ENCODE measurements around the gene TSPAN2. TPM values are rescaled to one million over a fixed set of nuclear protein-coding genes. Genes with fewer than 3 reads are reported as not detected.

Gene TSPAN2
- 28.2 TPM for total RNA-seq (ENCODE audit: insufficient read depth, low replicate concordance)

- DNase-seq (ENCODE audit: low spot score), result peak; percentile 68
Measured at GRCh38 chr1:115089420-115090185, at the start of gene TSPAN2. TSPAN2 (minus strand) TSS chr1:115089503; CDS start chr1:115089432, 71 bp downstream.

GRCh38 chr1:115138973-115139372 is 49.7 kb upstream of the TSPAN2 start:
- DNase-seq (ENCODE audit: low spot score), result peak; percentile 93

- no peak for DNase-seq (ENCODE audit: low spot score)
Measured at GRCh38 chr1:115138271-115138670, 49.0 kb upstream of the TSPAN2 start.

GRCh38 chr1:115137191-115137590 is 47.9 kb upstream of the TSPAN2 start:
- DNase-seq (ENCODE audit: low spot score), result no peak

DNA sequence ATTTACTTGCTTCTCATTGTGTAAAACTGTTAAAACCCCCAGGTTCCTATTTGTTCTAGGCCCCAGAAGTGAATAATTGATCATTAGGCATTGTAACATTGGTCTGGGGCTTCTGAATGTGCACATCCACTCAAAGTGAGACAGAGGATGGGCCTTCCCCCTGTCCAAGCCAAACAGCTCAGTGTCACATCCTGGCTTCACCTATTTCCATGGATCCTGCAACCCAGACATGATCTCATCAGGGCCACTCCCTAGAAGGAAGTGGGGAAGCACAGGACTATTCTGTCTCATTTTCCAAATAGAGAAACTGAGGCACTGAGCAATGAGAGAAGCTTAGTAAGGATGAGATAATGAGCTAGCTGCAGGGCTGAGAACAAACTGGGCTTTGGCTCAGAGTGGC is 47.4 kb upstream of the TSPAN2 start:
- DNase-seq (ENCODE audit: low spot score), result no peak

- DNase-seq (ENCODE audit: low spot score), result no peak
Measured at GRCh38 chr1:115136106-115136505, 46.8 kb upstream of the TSPAN2 start.

DNA sequence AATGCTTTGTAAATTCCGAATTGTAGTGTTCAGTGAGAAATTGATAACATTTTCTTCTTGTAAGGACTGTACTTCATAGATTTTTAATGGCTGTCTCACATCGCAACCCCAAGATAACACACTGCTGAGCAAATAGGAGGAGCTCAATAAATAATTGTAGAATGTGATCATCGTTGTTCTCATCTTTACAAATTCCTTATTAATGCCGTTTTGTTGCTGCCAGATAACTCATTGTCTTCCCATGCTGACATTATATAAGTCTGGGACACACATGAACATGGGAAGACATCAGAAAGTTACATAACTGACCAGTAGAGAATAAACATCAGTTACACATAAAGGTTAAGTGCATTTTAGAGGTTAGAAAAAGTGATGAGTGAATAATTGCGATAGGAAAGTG is 46.4 kb upstream of the TSPAN2 start:
- DNase-seq (ENCODE audit: low spot score), result no peak

GRCh38 chr1:115134850-115135480 is 45.7 kb upstream of the TSPAN2 start:
- DNase-seq (ENCODE audit: low spot score), result peak; percentile 65

DNA sequence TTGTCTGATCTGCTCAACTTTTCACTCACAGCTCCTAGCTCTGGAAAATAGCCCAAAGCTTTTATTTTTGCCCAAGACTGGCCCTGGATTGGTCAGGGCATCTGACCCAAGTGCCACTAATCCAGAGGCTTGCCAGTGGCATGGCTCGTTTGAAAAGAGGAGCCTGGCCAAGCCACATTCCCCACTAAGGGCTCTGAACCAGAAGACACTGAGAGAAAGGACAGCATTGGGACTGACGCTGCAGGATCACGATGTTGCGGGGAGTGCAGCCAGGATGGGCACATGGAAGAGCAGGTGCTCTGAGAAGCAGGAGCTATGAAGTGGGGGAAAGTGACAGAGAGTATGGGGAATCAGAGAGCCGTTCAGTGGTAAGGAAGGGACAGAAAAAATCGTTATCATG is 44.9 kb upstream of the TSPAN2 start:
- DNase-seq (ENCODE audit: low spot score), result no peak

- peak; percentile 29 for DNase-seq (ENCODE audit: low spot score)
Measured at GRCh38 chr1:115133440-115133839, 44.1 kb upstream of the TSPAN2 start.

- no peak for DNase-seq (ENCODE audit: low spot score)
Measured at GRCh38 chr1:115130786-115131185, 41.5 kb upstream of the TSPAN2 start.

DNA sequence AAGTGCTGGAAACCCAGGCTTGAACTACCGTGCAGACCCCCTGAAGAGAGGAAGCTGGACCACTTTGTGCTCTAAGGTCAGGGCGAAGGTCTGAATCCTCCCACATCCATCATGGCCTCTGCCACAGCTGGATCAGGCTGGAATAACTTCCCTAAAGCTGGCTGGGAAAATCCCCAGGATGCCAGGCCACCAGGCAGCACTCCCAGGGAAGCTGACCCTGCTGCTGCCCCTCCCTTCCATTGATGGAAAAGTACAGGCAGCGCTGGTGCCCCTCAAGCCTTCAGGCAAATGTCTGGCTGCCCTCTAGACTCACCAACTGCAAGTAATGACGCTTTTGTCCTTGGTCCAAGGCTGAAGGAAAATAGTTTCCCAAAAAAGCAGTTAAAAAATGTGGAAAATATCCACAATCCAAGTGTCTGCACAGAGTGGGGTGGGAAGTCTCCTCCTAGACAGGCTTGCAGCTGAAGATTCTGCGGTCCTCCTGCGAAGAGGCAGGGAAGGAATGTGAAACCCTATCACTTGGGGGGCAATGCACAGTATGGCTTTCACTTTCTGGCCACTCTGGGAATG is 39.9 kb upstream of the TSPAN2 start:
- DNase-seq (ENCODE audit: low spot score), result no peak

DNA sequence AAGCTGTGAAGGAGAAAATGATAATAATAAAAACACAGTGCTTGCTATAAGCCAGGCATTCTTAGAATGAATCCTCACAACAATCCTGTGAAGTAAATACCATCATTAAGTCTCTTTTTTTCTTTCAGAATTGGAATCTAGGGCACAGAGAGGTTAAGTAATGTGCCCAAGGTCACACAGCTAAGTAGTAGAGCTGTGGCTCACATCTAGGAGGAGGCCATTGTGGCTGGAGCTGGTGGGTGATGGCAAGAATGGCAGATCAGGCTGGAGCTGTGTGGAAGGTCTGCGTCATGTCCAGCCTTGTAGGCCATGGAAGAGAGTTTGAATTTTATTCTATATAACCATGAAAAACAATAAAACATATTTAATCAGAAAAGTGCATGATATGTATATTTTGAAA is 38.2 kb upstream of the TSPAN2 start:
- no peak for DNase-seq (ENCODE audit: low spot score)

DNA sequence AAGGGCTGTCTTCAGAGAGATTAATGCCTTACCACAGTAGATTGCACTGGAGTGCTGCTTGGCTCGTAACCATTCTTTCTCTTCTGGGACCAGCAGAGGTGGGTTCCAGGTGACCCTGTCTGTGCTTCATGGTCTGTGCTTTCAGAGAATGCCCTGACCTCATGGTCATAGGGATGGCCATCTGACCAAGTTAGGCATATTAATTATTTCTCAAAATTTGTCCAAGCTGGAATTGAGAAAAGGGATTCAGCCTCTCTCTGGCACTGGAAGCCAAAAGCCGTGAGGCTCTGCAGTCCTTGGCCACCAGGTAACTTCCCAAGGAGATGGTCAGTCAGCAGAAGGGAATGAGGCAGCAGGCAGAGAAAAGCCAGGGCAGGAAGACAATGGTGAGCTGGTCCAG is 37.2 kb upstream of the TSPAN2 start:
- no peak for DNase-seq (ENCODE audit: low spot score)

DNA sequence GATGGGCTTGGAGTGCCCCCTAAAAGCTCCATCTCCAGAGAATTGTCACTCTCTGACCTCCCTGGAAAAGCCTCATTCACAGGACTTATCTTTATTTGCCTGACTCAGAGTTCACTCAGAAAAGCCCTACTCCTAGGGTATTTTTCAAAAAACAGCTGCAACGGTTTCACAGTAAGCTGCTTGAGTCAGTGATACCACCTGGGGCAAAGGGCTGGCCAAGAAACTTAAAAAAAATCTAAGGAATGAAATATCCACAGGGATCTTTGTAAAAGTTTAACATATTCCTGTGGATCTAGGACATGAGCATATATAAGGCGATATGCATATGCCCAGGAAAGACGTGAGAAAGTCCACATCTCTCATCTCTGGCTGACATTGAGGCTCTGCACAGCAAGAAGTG is 33.8 kb upstream of the TSPAN2 start:
- DNase-seq (ENCODE audit: low spot score), result no peak

GRCh38 chr1:115121793-115122192 is 32.5 kb upstream of the TSPAN2 start:
- no peak for DNase-seq (ENCODE audit: low spot score)

DNA sequence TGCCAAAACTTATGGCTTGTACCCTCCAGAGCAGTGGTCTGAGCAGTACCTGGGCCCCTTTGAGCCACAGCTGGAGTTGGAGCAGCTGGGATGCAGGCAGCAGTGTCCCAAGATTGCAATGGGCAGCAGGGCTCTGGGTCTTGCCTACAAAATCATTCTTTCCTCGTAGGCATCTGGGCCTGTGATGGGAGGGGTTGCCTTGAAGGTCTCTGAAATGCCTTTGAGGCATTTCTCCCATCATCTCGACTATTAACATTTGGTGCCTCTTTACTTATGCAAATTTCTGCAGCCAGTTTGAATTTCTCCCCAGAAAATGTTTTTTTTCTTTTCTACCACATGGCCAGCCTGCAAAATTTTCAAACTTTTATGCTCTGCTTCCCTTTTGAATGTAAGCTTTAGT is 31.0 kb upstream of the TSPAN2 start:
- no peak for DNase-seq (ENCODE audit: low spot score)

GRCh38 chr1:115118611-115119010 is 29.3 kb upstream of the TSPAN2 start:
- DNase-seq (ENCODE audit: low spot score), result no peak

GRCh38 chr1:115118086-115118485 is 28.8 kb upstream of the TSPAN2 start:
- DNase-seq (ENCODE audit: low spot score), result no peak

GRCh38 chr1:115117298-115117697 is 28.0 kb upstream of the TSPAN2 start:
- DNase-seq (ENCODE audit: low spot score), result no peak

DNA sequence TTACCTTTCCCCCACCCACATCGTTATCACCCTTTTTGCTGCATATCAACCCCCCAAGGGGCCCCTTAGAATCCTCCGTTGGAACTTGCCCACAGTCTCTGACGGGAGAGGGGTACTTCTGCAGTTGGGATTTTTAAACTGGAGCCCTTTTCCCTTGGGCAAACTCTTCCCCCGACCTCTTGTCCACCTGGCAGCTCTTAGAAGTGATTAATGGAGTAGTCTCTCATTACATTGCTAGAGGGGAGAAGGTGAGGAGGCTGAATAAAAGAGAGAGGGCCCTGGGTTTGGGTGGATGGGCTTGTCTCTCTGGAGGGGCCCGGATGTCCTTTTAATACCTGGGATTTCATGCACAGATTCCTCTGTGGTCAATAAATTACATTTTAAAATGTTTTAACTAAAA is 27.2 kb upstream of the TSPAN2 start:
- DNase-seq (ENCODE audit: low spot score), result no peak

- DNase-seq (ENCODE audit: low spot score), result no peak
Measured at GRCh38 chr1:115115521-115116161, 26.3 kb upstream of the TSPAN2 start.

Data from umbilical cord (tissue), 2 donors.